ENCODE data around the gene SEPTIN2.
"Not testable (repeated sequence)": the region's sequence is repeated elsewhere in the genome, so short reads cannot be mapped to it uniquely, and the experiment has no call there.

The SEPTIN2 gene

DNA sequence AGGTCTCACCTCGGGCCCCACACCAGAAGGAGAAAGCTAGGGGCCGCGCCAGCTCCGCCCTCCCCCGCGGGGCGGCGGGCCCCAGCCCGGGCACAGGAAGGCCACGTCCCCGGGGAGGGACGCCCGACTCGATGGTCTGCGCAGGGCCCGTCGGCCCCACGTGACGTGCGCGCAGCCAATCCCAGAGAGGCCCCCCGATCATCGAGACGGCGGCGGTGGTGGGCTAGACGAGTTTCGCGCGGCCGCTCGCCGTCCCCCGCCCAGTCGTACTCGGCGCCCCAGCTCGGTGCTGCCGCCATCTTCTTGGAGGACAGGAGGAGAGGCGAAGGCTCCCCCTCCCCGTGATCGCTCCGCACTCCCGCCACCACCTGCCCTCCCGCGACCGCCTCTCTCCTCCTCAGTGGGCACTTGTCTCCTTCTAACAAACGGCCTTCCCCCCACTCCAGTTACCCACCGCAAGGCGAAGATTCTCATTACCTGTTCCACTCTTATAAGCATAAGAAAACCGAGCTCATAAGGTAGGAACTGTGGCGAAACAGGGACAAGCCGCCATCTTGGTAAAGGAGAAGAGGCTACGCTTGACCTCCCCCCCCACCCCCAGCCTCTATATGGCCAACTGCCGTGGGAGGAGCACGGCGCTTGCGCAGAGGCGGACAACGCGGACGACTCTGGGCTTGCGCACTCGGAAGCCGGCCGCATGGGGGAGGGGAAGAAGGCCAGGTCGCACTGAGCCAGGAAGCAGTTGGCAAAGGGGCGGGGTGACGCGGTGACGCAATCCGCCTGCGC lies 439 bp upstream of the SEPTIN2 start, which contains the start of gene HDLBP:
TSS of gene HDLBP (minus strand) at position 580 of the 786 bp plus-strand sequence. CDS start 48,803 bp downstream, outside the sequence.
- DNase-seq: peak; percentile 100

GRCh38 chr2:241316825-241317224 lies 1.1 kb downstream of the SEPTIN2 start:
- DNase-seq: no peak

GRCh38 chr2:241317391-241317790 lies 1.7 kb downstream of the SEPTIN2 start:
- DNase-seq: no peak

DNA sequence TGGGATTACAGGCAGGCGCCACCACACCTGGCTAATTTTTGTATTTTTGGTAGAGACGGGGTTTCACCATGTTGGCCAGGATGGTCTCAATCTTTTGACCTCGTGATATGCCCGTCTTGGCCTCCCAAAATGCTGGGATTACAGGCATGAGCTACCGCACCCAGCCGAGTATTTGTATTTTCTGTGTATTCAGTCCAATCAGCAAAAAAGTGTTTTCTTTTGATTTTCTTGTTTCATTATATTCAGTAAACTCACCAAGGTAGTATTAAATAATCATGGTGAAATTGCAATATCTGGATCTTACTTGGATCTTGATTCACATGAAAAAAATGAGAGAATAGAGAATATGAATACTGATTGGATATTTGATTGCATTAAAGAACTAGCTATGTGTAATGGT lies 3.1 kb downstream of the SEPTIN2 start:
- not testable (repeated sequence) for DNase-seq

DNA sequence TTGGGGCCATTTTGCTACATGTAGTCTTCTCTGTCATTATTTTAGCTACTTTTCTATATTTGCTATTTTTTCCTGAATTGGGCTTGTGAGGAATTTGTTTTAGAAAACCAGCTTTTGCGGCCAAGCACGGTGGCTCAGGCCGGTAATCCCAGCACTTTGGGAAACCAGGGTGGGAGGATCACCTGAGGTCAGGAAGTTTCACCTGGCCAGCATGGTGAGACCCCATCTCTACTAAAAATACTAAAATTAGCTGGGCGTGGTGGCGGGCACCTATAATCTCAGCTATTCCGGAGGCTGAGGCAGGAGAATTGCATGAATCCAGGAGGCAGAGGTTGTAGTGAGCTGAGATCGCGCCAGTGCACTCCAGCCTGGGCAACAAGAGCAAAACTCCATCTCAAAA lies 4.7 kb downstream of the SEPTIN2 start:
- no peak for DNase-seq

- DNase-seq: no peak
These were observed 5.3 kb downstream of the SEPTIN2 start for GRCh38 chr2:241321033-241321432.

DNA sequence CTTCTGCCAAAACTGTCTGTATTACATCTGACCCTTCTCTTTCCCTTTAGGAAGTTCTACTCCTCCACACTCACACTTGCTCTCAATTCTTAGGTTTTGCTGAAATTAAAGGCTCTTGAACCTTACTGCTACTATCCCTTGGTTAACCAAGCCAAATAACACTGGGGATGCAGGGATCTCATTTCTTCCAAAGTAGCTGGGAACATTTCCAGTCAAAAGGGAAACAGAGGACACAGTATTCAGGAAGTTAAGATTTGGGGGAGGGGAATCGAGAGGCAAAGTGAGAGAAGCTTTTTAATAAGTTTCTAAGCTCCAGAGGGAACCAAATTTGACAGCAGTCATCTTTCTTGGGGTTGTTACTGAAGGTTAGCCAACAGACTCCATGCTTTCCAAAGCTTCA lies 6.2 kb downstream of the SEPTIN2 start:
- DNase-seq: no peak

GRCh38 chr2:241323778-241324177 lies 8.1 kb downstream of the SEPTIN2 start:
- no peak for DNase-seq

- no peak for DNase-seq
These were observed 9.1 kb downstream of the SEPTIN2 start for GRCh38 chr2:241324775-241325174.

- no peak for DNase-seq
These were observed 9.5 kb downstream of the SEPTIN2 start for GRCh38 chr2:241325257-241325656.

DNA sequence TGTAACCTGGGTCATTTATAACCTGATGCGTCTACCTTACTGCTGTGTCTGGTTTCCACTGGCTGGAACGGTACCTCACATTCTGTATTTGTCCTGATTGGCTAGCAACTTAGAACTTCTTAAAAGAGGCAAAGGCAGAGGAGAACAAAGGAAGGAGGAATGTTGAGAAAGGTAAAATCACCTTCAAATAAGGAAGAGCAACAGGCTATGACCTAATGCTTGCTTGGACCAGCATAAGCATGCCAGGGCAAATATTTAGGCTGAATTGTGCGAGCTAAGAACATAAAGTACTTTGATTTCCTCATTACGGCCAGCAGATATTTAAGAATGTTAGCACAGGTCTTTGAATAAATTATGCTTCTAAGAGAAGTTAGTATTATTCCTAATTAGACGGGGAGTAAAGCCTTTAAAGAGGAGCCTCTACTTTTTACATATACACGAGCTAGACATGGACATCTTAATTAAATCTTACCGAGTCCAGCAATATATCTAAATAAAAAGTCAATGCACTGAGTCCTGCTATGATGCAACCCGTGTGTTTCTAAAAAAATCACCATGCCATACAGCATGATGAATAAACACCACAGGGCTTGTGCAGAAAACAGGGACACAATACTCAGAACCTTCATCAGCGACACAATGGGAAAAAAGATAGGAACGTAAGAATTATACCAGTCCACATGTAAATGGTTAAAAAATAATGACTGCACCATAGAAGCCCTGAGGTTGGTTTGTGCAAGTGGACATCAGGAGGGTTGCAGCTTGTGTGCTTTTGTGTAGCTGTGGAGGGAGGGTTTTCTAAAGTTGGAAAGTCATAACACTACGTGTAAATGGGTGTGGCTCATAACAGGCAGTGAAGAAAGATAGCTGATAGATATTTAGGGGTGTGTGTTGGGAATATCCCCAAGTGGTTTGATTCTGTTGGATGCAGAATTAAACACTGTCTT lies 14.2 kb downstream of the SEPTIN2 start:
- no peak for DNase-seq

DNA sequence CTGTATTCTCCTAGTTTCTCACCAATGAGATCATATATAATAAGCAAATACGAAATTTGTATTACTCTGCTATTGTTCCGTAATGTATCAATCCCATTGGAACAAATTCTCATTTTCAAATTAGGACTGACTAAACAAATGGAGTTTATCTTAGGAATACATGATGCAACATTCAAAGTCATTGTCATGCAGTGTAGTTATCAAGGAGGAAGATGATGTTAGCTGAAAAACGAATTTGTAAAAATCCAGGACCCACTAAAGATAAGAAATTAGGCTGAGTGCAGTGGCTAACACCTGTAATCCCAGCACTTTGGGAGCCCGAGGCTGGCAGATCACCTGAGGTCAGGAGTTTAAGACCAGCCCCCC lies 14.9 kb downstream of the SEPTIN2 start:
- no peak for DNase-seq

- no peak for DNase-seq
These were observed 19.1 kb downstream of the SEPTIN2 start for GRCh38 chr2:241334813-241335212.

- DNase-seq: no peak
These were observed 24.3 kb downstream of the SEPTIN2 start for GRCh38 chr2:241339839-241340630.

GRCh38 chr2:241340631-241341163 lies 25.0 kb downstream of the SEPTIN2 start:
- DNase-seq: no peak

DNA sequence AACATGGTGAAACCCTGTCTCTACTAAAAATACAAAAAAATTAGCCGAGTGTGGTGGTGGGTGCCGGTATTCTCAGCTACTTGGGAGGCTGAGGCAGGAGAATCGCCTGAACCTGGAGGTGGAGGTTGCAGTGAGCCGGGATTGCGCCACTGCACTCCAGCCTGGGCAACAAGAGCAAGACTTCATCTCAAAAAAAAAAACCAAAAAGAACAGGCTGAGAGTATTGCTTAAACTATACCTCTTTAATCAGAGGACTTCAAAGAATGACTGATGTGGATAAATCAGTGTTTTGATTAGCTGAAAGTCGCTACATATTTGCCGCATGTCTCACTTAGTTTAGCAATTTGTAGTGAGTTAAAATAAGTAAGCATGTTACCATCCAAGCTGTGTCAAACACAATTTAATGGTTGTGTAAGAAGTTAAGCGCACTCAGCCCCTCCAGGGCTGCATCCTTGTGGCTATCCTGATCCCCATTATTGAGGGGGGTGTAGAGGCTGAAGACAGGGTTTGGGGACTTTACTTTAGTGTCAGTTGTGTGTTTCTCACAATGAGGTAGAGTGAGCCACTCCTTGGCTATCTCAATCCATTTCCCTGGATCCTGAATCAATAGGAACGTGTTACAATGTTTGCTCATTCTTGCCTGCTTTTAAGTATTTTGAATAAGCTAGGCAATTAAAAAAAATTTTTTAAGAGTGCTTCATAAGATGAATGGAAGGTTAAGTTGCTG lies 29.4 kb downstream of the SEPTIN2 start:
- no peak for DNase-seq

DNA sequence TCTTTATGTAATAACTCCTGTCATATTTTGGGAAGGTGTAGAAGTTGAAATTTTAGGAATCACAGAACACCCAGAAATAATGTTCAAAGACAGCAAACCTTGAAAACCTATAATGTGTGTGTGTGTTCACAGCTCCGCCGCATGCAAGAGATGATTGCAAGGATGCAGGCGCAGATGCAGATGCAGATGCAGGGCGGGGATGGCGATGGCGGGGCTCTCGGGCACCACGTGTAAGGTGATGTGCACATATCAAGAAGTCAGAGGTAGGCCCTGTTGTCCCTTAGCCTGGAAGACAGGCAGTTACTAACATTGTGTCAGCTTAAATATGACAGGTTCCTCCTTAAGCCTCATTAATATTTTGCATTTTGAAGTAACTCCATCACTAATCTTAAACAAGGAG lies 34.2 kb downstream of the SEPTIN2 start:
- DNase-seq: no peak

GRCh38 chr2:241350530-241350877 lies 34.8 kb downstream of the SEPTIN2 start:
- no peak for DNase-seq

DNA sequence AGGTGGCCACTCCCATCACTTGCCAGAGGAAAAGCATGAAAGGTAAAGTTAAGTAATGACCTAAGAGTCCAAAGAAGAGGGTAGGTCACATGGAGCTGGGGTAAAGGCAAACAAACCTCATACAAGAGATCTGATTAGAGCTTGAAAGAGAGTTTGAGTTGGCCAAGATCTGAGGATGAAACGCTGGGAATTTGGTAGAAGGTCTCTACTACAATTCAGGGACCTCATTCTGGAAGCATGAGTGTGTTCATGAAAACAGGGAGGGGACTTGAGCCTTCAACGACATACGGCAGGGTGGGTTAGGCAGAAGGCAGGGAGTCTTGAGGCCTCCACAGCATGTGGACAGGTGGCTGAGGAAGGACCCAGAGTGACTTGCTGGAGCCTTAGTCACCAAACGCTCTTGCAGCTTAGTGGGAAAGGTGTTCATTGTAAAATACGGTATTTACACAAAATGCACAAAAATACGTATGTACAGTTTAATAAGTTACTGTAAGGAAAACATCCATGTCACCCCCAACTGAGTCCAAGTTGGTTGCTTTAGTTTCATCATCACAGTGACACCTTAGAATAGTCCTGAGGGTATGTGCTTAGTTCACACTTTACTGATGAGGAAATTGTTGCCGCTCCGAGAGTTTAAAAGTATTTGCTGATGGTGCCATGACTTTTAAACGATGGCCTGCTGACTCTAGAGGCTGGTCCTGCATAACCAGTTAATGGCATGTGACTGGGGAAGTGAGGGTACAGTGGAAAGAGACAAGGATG lies 35.3 kb downstream of the SEPTIN2 start:
- DNase-seq: no peak

- no peak for DNase-seq
These were observed 35.9 kb downstream of the SEPTIN2 start for GRCh38 chr2:241351640-241352031.

DNA sequence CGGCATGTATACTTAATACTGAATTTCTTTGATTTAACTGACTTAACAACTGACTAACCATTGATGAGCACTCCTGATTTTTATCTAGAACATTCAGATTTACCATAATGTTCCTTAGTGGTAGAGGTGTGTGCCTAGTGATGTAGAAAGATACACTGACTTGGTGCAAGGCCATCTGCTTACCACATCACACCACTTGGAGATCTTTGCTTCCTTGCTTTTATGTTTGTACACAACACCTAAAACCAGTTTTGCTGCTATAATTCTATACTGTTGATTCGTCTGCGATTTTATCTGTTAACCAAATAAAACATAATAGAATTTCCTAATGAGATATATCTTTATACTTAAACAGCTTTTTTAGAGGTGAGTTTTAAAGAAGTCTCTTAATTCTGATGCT lies 36.5 kb downstream of the SEPTIN2 start:
- DNase-seq: no peak
